Bronchial epithelial cell (primary cell): ENCODE measurements around the gene CIAO2A. TPM values are rescaled to one million over a fixed set of nuclear protein-coding genes. Genes with fewer than 3 reads are reported as not detected.
"Not testable (repeated sequence)": the region's sequence is repeated elsewhere in the genome, so short reads cannot be mapped to it uniquely, and the experiment has no call there.

ENCODE experiments used
- DNase-seq: peaks from one replicate; pipeline ENCODE4 v3.0.0-alpha.2; 2010; ENCODE audit warnings: low read depth
- FAIRE-seq: peaks from 2 replicates; lab custom pipeline; 2011; peaks lifted over from hg19 to GRCh38; lab: Jason Lieb, UNC
- H3K27me3 ChIP-seq: 2 replicates; pipeline ENCODE4 v1.5.1; 2011; ENCODE audit warnings: low read length; ENCODE audit not compliant: control insufficient read depth, insufficient read depth
- H3K36me3 ChIP-seq: 2 replicates; pipeline ENCODE4 v1.5.1; 2011; ENCODE audit warnings: low read length; ENCODE audit not compliant: control insufficient read depth, insufficient read depth
- H3K4me3 ChIP-seq: 2 replicates; pipeline ENCODE4 v1.5.1; 2011; ENCODE audit warnings: mild to moderate bottlenecking, low read depth, low read length, control low read depth
- CTCF ChIP-seq: IDR thresholded peaks from 2 replicates; pipeline ENCODE4 v1.5.1; 2011; ENCODE audit warnings: mild to moderate bottlenecking, moderate library complexity, low read length, control low read depth, inconsistent platforms; ENCODE audit not compliant: insufficient read depth, severe bottlenecking
- total RNA-seq: library from RNA; depleted of rRNA; stranded (reverse); fragments of >200 nt; gene quantifications from 2 replicates; pipeline ENCODE4 v1.2.1, GENCODE V29; 2014

CIAO2A gene
- total RNA-seq, 1 donor from 2014 or later: 62.1 TPM

- no peaks in the 10 kb centered on the region for H3K27me3 ChIP-seq
- FAIRE-seq (no peak), DNase-seq (no peak)
- H3K4me3 ChIP-seq: no peak overlapping the region
- no peak for TF ChIP-seq CTCF
- H3K36me3 ChIP-seq: no peaks in the 10 kb centered on the region
Observed at GRCh38 chr15:64060716-64061115, 32.9 kb downstream of the CIAO2A start.

GRCh38 chr15:64059104-64059503 lies 34.5 kb downstream of the CIAO2A start:
- not testable (repeated sequence) for FAIRE-seq, H3K36me3 ChIP-seq, DNase-seq, H3K27me3 ChIP-seq, H3K4me3 ChIP-seq

DNA sequence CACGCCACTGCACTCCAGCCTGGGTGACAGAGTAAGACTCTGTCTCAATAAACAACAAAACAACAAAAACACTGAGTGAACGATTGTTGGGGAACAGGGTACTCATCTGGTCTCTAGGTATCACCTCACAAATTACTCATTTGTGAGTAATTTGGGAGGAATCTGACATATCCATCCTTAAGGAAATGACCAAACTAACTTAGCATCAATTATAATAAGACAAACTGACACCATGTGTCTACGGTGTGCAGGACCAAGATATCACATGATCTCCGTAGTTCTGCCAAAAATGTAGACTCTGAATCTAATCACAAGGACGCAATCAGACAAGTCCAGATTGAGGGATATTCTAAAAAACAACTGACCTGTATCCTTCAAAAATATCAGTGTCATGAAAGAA lies 35.4 kb downstream of the CIAO2A start:
- H3K4me3 ChIP-seq: no peak overlapping the region
- TF ChIP-seq CTCF: no peak
- FAIRE-seq (no peak), DNase-seq (peak; percentile 76)
- no peaks in the 10 kb centered on the region for H3K36me3 ChIP-seq
- H3K27me3 ChIP-seq: no peaks in the 10 kb centered on the region

DNA sequence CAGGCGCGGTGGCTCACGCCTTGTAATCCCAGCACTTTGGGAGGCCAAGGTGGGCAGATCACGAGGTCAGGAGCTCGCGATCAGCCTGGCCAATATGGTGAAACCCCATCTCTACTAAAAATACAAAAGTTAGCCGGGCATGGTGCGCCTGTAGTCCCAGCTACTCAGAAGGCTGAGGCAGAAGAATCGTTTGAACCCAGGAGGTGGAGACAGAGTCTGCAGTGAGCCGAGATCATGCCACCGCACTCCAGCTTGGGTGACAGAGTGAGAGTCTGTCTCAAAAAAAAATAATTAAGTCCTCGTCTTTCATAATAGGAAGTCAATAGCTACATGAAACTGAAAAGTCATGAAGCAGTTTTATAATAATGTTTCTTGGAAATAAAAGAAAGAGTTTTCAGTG lies 40.0 kb downstream of the CIAO2A start:
- DNase-seq, H3K4me3 ChIP-seq, H3K27me3 ChIP-seq, FAIRE-seq, H3K36me3 ChIP-seq: not testable (repeated sequence)

- FAIRE-seq (no peak), DNase-seq (no peak)
- Histone ChIP-seq H3K27me3 (peaks cover 8% of the 10 kb centered on the region), H3K36me3 (no peaks in the 10 kb centered on the region), H3K4me3 (no peak overlapping the region)
- TF ChIP-seq CTCF: no peak
Observed at GRCh38 chr15:64052925-64053491, 40.6 kb downstream of the CIAO2A start.

DNA sequence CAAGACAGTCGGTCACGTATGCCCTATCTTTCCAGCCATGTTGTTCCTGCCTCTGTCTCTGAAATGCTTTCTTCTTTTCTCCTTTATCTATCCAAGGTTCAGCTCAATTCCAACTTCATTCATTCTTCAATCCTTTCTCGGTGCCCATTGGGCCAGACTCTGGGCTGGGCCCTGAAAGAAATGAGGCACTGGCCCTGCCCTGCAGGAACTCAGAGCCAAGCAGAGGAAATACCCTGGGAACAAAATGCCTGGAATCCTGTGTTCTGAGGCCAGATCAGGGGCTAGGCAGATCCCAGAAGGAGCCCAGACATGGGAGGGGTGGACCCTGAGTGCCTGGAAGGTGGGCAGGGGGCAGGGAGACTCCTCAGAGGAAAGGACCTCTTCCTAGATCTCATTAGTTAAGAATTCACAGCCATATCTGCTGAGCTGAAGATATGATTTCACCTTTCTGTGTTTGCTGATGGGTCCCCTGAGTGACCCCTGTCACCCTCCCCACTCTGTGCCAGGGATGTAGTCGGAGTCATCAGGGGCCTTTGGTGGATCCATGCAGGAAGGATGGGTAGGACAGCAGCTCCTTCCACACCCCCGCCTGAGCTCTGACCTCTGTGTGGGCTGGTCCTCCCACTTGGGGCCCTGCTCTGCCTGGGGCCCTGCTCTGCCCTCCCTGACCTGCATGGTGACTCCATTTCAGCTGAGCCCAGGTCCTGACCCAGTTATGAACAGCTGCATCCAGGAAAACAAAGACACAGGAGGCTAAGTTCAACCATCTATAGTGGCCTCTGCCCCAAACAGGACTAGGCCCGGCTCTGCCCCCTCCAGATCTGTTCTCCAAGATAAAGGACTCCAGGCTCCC lies 42.0 kb downstream of the CIAO2A start:
- no peak for TF ChIP-seq CTCF
- FAIRE-seq: no peak
- peaks cover 8% of the 10 kb centered on the region for H3K27me3 ChIP-seq
- no peaks in the 10 kb centered on the region for H3K36me3 ChIP-seq
- no peak overlapping the region for H3K4me3 ChIP-seq
- DNase-seq: no peak
